Measurements from ENCODE around the gene ABLIM2. TPM values are rescaled to one million over a fixed set of nuclear protein-coding genes. Genes with fewer than 3 reads are reported as not detected.

The ABLIM2 gene
- total RNA-seq, 1 experiment from 2014 or later = 1.0 TPM

- Histone ChIP-seq H2AFZ (ENCODE audit: low read length) (no peak overlapping the region), H4K8ac (replicated peaks; ENCODE audit: insufficient read length, low read depth, low read length) (no peak overlapping the region), H2BK15ac (ENCODE audit: low read depth, low read length) (no peak overlapping the region), H4K5ac (ENCODE audit: insufficient read length, low read depth, low read length) (no peak overlapping the region), H3K79me1 (ENCODE audit: insufficient read depth, low read depth, low read length, poor library complexity, severe bottlenecking) (no peaks in the 10 kb centered on the region), H3K79me2 (ENCODE audit: insufficient read depth, low read length) (no peaks in the 10 kb centered on the region), H4K20me1 (ENCODE audit: control insufficient read depth, insufficient read depth, insufficient read length) (no peaks in the 10 kb centered on the region), H3K56ac (ENCODE audit: insufficient read length, low read depth, low read length) (no peak overlapping the region), H3K4me2 (ENCODE audit: insufficient read depth, insufficient read length, low read length) (no peak overlapping the region), H3K4me1 (ENCODE audit: insufficient read depth, low read length) (no peaks in the 10 kb centered on the region), H3K9ac (ENCODE audit: extremely low read depth, insufficient read length, low read length) (no peak overlapping the region), H2BK5ac (ENCODE audit: insufficient read length, low read length) (no peak overlapping the region), H3K23me2 (ENCODE audit: insufficient read length, low read depth, low read length, poor library complexity, severe bottlenecking) (no peaks in the 10 kb centered on the region), H4K91ac (ENCODE audit: insufficient read length, low read depth, low read length) (no peak overlapping the region), H3K9me3 (ENCODE audit: control insufficient read depth, low read depth, low read length) (no peaks in the 10 kb centered on the region), H3K4ac (ENCODE audit: low read depth, low read length) (no peak overlapping the region), H2BK120ac (ENCODE audit: low read depth, low read length, poor library complexity, severe bottlenecking) (no peak overlapping the region), H2BK20ac (ENCODE audit: low read depth, low read length, poor library complexity, severe bottlenecking) (no peak overlapping the region), H3T11ph (ENCODE audit: low read length) (no peak overlapping the region), H3K18ac (ENCODE audit: insufficient read length, low read depth, low read length) (no peak overlapping the region), H2BK12ac (ENCODE audit: insufficient read length, low read depth, low read length) (no peak overlapping the region), H3K23ac (ENCODE audit: insufficient read length, low read depth, low read length) (no peak overlapping the region), H3K14ac (ENCODE audit: insufficient read depth, low read length) (no peak overlapping the region), H3K27me3 (ENCODE audit: insufficient read depth, low read length) (no peaks in the 10 kb centered on the region), H2AK5ac (ENCODE audit: insufficient read length, low read length) (no peak overlapping the region), H3K27ac (ENCODE audit: insufficient read length, low read depth, low read length) (no peak overlapping the region)
- no peaks in the 10 kb centered on the region; the same call in 1 of the 2 replicates for H3K27me3 Mint-ChIP-seq (ENCODE audit: low read depth)
- no peaks in the 10 kb centered on the region; a peak in 1 of 7 replicates for H3K36me3 Mint-ChIP-seq (ENCODE audit: insufficient read depth in 1 of 3, low read depth in 3 of 3)
- H3K4me3 Mint-ChIP-seq = no peak overlapping the region
- no peak for DNase-seq
- no CpG with 5 or more reads among the region's 7 CpGs for WGBS (ENCODE audit: extremely low coverage, insufficient read length, low lambda C conversion rate)
- peaks cover 6 to 13% of the 10 kb centered on the region in 2 experiments; a peak in 3 of 4 replicates for H3K4me1 Mint-ChIP-seq
- TF ChIP-seq CTCF (conservative IDR thresholded peaks at IDR 0.05) = no peak
- no peaks in the 10 kb centered on the region; a peak in 2 of 5 replicates for H3K9me3 Mint-ChIP-seq
- no peak overlapping the region; a peak in 1 of 7 replicates for H3K27ac Mint-ChIP-seq
These were observed 159.3 kb downstream of the ABLIM2 start for GRCh38 chr4:7999279-7999678.
